Activated CD4-positive, alpha-beta T cell treated with anti-CD3 and anti-CD28 coated beads, Interleukin-2, amount 10 ng/mL, durations not matched to agents 7 days and 5 days (primary cell): ENCODE results near the gene GRIA4. TPM values are rescaled to one million over a fixed set of nuclear protein-coding genes. Genes with fewer than 3 reads are reported as not detected.

Source experiments
- CTCF ChIA-PET: fragments of 350-600 bp; sonication (Branson Sonifier 250); formaldehyde crosslinking; loops from one replicate; lab custom pipeline; 2021; ENCODE audit warnings: antibody characterized with exemption; lab: Charles Lee
- POLR2A ChIA-PET: fragments of 350-600 bp; sonication (Branson Sonifier 250); formaldehyde crosslinking; loops from one replicate; lab custom pipeline; 2021; ENCODE audit warnings: antibody characterized with exemption; lab: Charles Lee
- DNase-seq: peaks from one replicate; pipeline ENCODE4 v3.0.0-alpha.2; 2020
- H3K27ac Mint-ChIP-seq: one replicate; pipeline ENCODE4 v1.8.0; 2021; ENCODE audit warnings: mild to moderate bottlenecking, moderate library complexity, mixed read lengths
- H3K27me3 Mint-ChIP-seq: one replicate; pipeline ENCODE4 v1.8.0; 2021; ENCODE audit warnings: mixed read lengths
- H3K36me3 Mint-ChIP-seq: one replicate; pipeline ENCODE4 v1.8.0; 2021; ENCODE audit warnings: low read depth, mixed read lengths
- H3K4me1 Mint-ChIP-seq: one replicate; pipeline ENCODE4 v1.8.0; 2021; ENCODE audit warnings: mixed read lengths
- H3K4me3 Mint-ChIP-seq: one replicate; pipeline ENCODE4 v1.8.0; 2021; ENCODE audit warnings: mild to moderate bottlenecking, moderate library complexity, mixed read lengths
- H3K9me3 Mint-ChIP-seq: one replicate; pipeline ENCODE4 v1.8.0; 2021; ENCODE audit warnings: mixed read lengths
- total RNA-seq, 2 experiments: library from RNA; stranded (reverse); gene quantifications; one replicate each; pipeline ENCODE4 v1.2.3, GENCODE V29; 2021

Gene GRIA4
- total RNA-seq, 2 experiments from 2014 or later: not detected

- H3K4me3 Mint-ChIP-seq: no peak overlapping the region
- H3K27ac Mint-ChIP-seq: no peak overlapping the region
- CTCF ChIA-PET: no interaction called here
- no peaks in the 10 kb centered on the region for H3K36me3 Mint-ChIP-seq
- H3K9me3 Mint-ChIP-seq: no peaks in the 10 kb centered on the region
- H3K27me3 Mint-ChIP-seq: no peaks in the 10 kb centered on the region
- POLR2A ChIA-PET: no interaction called here
- no peak for DNase-seq
- no peaks in the 10 kb centered on the region for H3K4me1 Mint-ChIP-seq
These were observed 37.9 kb downstream of the GRIA4 start for GRCh38 chr11:105647780-105648179.

GRCh38 chr11:105648762-105649161, 38.9 kb downstream of the GRIA4 start:
- Mint-ChIP-seq H3K9me3 (no peaks in the 10 kb centered on the region), H3K27ac (no peak overlapping the region), H3K4me3 (no peak overlapping the region), H3K4me1 (no peaks in the 10 kb centered on the region), H3K27me3 (no peaks in the 10 kb centered on the region), H3K36me3 (no peaks in the 10 kb centered on the region)
- DNase-seq: no peak
- ChIA-PET CTCF (no interaction called here), POLR2A (no interaction called here)

GRCh38 chr11:105665281-105665680, 55.4 kb downstream of the GRIA4 start:
- ChIA-PET POLR2A (no interaction called here), CTCF (no interaction called here)
- Mint-ChIP-seq H3K36me3 (no peaks in the 10 kb centered on the region), H3K4me1 (no peaks in the 10 kb centered on the region), H3K9me3 (no peaks in the 10 kb centered on the region), H3K4me3 (no peak overlapping the region), H3K27me3 (no peaks in the 10 kb centered on the region), H3K27ac (no peak overlapping the region)
- DNase-seq: no peak

GRCh38 chr11:105667441-105667840, 57.6 kb downstream of the GRIA4 start:
- H3K4me3 Mint-ChIP-seq: no peak overlapping the region
- no peaks in the 10 kb centered on the region for H3K4me1 Mint-ChIP-seq
- POLR2A ChIA-PET: no interaction called here
- no peak for DNase-seq
- no peaks in the 10 kb centered on the region for H3K36me3 Mint-ChIP-seq
- no peaks in the 10 kb centered on the region for H3K9me3 Mint-ChIP-seq
- CTCF ChIA-PET: no interaction called here
- no peaks in the 10 kb centered on the region for H3K27me3 Mint-ChIP-seq
- H3K27ac Mint-ChIP-seq: no peak overlapping the region

- Mint-ChIP-seq H3K27ac (no peak overlapping the region), H3K36me3 (no peaks in the 10 kb centered on the region), H3K9me3 (no peaks in the 10 kb centered on the region), H3K4me1 (no peaks in the 10 kb centered on the region), H3K4me3 (no peak overlapping the region), H3K27me3 (no peaks in the 10 kb centered on the region)
- CTCF ChIA-PET: no interaction called here
- POLR2A ChIA-PET: no interaction called here
- no peak for DNase-seq
These were observed 60.9 kb downstream of the GRIA4 start for GRCh38 chr11:105670811-105671210.

- Mint-ChIP-seq H3K27ac (no peak overlapping the region), H3K4me1 (no peaks in the 10 kb centered on the region), H3K9me3 (no peaks in the 10 kb centered on the region), H3K36me3 (no peaks in the 10 kb centered on the region), H3K4me3 (no peak overlapping the region), H3K27me3 (no peaks in the 10 kb centered on the region)
- ChIA-PET POLR2A (no interaction called here), CTCF (no interaction called here)
- peak; percentile 22 for DNase-seq
These were observed 63.2 kb downstream of the GRIA4 start for GRCh38 chr11:105673089-105673488.

GRCh38 chr11:105689631-105690030, 79.8 kb downstream of the GRIA4 start:
- DNase-seq: no peak
- POLR2A ChIA-PET: no interaction called here
- Mint-ChIP-seq H3K4me1 (no peaks in the 10 kb centered on the region), H3K4me3 (no peak overlapping the region), H3K9me3 (no peaks in the 10 kb centered on the region), H3K27me3 (no peaks in the 10 kb centered on the region), H3K27ac (no peak overlapping the region), H3K36me3 (no peaks in the 10 kb centered on the region)
- CTCF ChIA-PET: no interaction called here

GRCh38 chr11:105690467-105690866, 80.6 kb downstream of the GRIA4 start:
- H3K9me3 Mint-ChIP-seq: no peaks in the 10 kb centered on the region
- no peaks in the 10 kb centered on the region for H3K4me1 Mint-ChIP-seq
- DNase-seq: no peak
- no peak overlapping the region for H3K27ac Mint-ChIP-seq
- H3K27me3 Mint-ChIP-seq: no peaks in the 10 kb centered on the region
- CTCF ChIA-PET: no interaction called here
- POLR2A ChIA-PET: no interaction called here
- no peak overlapping the region for H3K4me3 Mint-ChIP-seq
- H3K36me3 Mint-ChIP-seq: no peaks in the 10 kb centered on the region

GRCh38 chr11:105693075-105693759, 83.3 kb downstream of the GRIA4 start:
- no peaks in the 10 kb centered on the region for H3K4me1 Mint-ChIP-seq
- H3K27ac Mint-ChIP-seq: no peak overlapping the region
- no peak for DNase-seq
- ChIA-PET POLR2A (no interaction called here), CTCF (no interaction called here)
- no peaks in the 10 kb centered on the region for H3K9me3 Mint-ChIP-seq
- H3K4me3 Mint-ChIP-seq: no peak overlapping the region
- H3K27me3 Mint-ChIP-seq: no peaks in the 10 kb centered on the region
- H3K36me3 Mint-ChIP-seq: no peaks in the 10 kb centered on the region

- no peak overlapping the region for H3K4me3 Mint-ChIP-seq
- ChIA-PET POLR2A (no interaction called here), CTCF (no interaction called here)
- no peak overlapping the region for H3K27ac Mint-ChIP-seq
- no peaks in the 10 kb centered on the region for H3K4me1 Mint-ChIP-seq
- no peak for DNase-seq
- no peaks in the 10 kb centered on the region for H3K9me3 Mint-ChIP-seq
- H3K36me3 Mint-ChIP-seq: no peaks in the 10 kb centered on the region
- no peaks in the 10 kb centered on the region for H3K27me3 Mint-ChIP-seq
These were observed 86.1 kb downstream of the GRIA4 start for GRCh38 chr11:105696000-105696399.

- ChIA-PET CTCF (no interaction called here), POLR2A (no interaction called here)
- Mint-ChIP-seq H3K36me3 (no peaks in the 10 kb centered on the region), H3K4me1 (no peaks in the 10 kb centered on the region), H3K27ac (no peak overlapping the region), H3K27me3 (no peaks in the 10 kb centered on the region), H3K4me3 (no peak overlapping the region), H3K9me3 (no peaks in the 10 kb centered on the region)
- no peak for DNase-seq
These were observed 87.4 kb downstream of the GRIA4 start for GRCh38 chr11:105697291-105697690.

- no peak for DNase-seq
- no peaks in the 10 kb centered on the region for H3K27me3 Mint-ChIP-seq
- H3K9me3 Mint-ChIP-seq: no peaks in the 10 kb centered on the region
- CTCF ChIA-PET: no interaction called here
- POLR2A ChIA-PET: no interaction called here
- H3K27ac Mint-ChIP-seq: no peak overlapping the region
- no peaks in the 10 kb centered on the region for H3K36me3 Mint-ChIP-seq
- no peak overlapping the region for H3K4me3 Mint-ChIP-seq
- no peaks in the 10 kb centered on the region for H3K4me1 Mint-ChIP-seq
These were observed 89.3 kb downstream of the GRIA4 start for GRCh38 chr11:105699203-105699602.

- Mint-ChIP-seq H3K36me3 (no peaks in the 10 kb centered on the region), H3K4me1 (no peaks in the 10 kb centered on the region), H3K4me3 (no peak overlapping the region), H3K9me3 (no peaks in the 10 kb centered on the region), H3K27me3 (no peaks in the 10 kb centered on the region), H3K27ac (no peak overlapping the region)
- no peak for DNase-seq
- ChIA-PET CTCF (no interaction called here), POLR2A (no interaction called here)
These were observed 90.4 kb downstream of the GRIA4 start for GRCh38 chr11:105700271-105700670.

GRCh38 chr11:105701098-105701497, 91.2 kb downstream of the GRIA4 start:
- H3K27me3 Mint-ChIP-seq: no peaks in the 10 kb centered on the region
- no peak overlapping the region for H3K27ac Mint-ChIP-seq
- no peaks in the 10 kb centered on the region for H3K4me1 Mint-ChIP-seq
- H3K9me3 Mint-ChIP-seq: no peaks in the 10 kb centered on the region
- CTCF ChIA-PET: no interaction called here
- H3K4me3 Mint-ChIP-seq: no peak overlapping the region
- H3K36me3 Mint-ChIP-seq: no peaks in the 10 kb centered on the region
- no peak for DNase-seq
- POLR2A ChIA-PET: no interaction called here
